ENCODE data around the gene MORF4L1.
"Not testable (repeated sequence)": the region's sequence is repeated elsewhere in the genome, so short reads cannot be mapped to it uniquely, and the experiment has no call there.

The MORF4L1 gene

DNA sequence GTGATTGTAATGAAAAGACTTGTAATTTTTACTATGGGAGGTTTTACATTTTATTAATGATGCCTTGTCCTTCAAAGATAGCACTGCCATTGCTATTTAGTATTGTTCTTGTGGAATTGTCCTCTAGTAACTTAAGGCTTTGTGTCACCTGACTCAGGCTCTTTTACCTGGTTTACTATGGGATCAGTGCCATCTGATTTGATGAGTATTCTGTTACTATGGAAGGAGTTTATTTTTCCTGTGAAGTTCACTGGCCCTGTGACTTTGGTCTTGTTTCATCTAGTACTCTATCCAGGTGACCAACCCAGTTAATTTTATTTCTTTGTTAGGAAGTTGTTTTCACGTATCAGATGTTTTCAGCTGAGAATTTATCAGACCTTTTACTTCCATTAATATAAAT is 9.0 kb downstream of the MORF4L1 start:
- H3K4me3 ChIP-seq (ENCODE audit: low read length), result no peak overlapping the region
- no peak overlapping the region for H3K27ac ChIP-seq (ENCODE audit: low read depth, low read length)
- H3K27me3 ChIP-seq (ENCODE audit: control insufficient read depth, insufficient read depth, low read length), result no peaks in the 10 kb centered on the region
- no peak overlapping the region for H3K9ac ChIP-seq (ENCODE audit: low read length)
- peaks cover 3% of the 10 kb centered on the region for H3K36me3 ChIP-seq (ENCODE audit: control insufficient read depth, insufficient read depth, low read length)
- peaks cover 13% of the 10 kb centered on the region for H3K4me1 ChIP-seq (ENCODE audit: control insufficient read depth, insufficient read depth, low read length)

DNA sequence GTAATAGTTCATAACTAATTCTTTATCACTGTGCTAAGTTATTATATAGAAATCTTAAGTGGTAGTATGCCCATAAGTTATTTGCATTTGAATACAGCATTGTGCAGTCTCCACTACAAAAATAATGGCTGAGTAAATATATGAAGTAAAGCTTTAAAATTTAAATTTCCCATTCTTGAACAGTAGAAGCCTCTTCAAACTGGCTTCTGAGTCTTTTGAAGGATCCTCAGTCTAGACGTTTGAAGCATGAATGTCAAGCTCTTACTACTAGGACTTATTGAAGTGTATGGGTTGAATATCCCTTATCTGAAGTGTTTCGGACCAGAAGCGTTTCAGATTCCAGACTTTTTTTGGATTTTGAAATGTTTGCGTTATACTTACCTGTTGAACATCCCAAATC is 16.3 kb downstream of the MORF4L1 start:
- Histone ChIP-seq H3K4me3 (ENCODE audit: low read length) (no peak overlapping the region), H3K36me3 (ENCODE audit: control insufficient read depth, insufficient read depth, low read length) (peaks cover 20% of the 10 kb centered on the region), H3K27me3 (ENCODE audit: control insufficient read depth, insufficient read depth, low read length) (no peaks in the 10 kb centered on the region), H3K9ac (ENCODE audit: low read length) (no peak overlapping the region), H3K27ac (ENCODE audit: low read depth, low read length) (no peak overlapping the region), H3K4me1 (ENCODE audit: control insufficient read depth, insufficient read depth, low read length) (no peaks in the 10 kb centered on the region)

DNA sequence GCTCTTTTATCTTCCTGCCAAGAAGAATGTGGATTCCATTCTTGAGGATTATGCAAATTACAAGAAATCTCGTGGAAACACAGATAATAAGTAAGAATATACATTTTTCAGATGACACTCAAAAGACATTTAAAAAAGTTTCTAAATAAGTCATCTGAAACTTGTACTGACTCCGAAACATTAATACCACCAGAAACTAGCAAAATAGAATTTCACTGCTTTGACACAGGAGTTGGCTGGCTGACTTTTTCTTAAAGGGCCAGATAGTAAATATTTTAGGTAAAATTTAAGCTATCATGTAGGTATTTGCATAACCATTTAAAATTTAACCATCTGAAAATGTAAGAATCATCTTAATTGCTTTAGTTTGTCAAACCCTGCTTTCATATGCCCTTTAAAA is 20.8 kb downstream of the MORF4L1 start:
- Histone ChIP-seq H3K4me1 (ENCODE audit: control insufficient read depth, insufficient read depth, low read length) (no peaks in the 10 kb centered on the region), H3K27ac (ENCODE audit: low read depth, low read length) (no peak overlapping the region), H3K9ac (ENCODE audit: low read length) (no peak overlapping the region), H3K27me3 (ENCODE audit: control insufficient read depth, insufficient read depth, low read length) (no peaks in the 10 kb centered on the region), H3K36me3 (ENCODE audit: control insufficient read depth, insufficient read depth, low read length) (peaks cover 23% of the 10 kb centered on the region), H3K4me3 (ENCODE audit: low read length) (no peak overlapping the region)

DNA sequence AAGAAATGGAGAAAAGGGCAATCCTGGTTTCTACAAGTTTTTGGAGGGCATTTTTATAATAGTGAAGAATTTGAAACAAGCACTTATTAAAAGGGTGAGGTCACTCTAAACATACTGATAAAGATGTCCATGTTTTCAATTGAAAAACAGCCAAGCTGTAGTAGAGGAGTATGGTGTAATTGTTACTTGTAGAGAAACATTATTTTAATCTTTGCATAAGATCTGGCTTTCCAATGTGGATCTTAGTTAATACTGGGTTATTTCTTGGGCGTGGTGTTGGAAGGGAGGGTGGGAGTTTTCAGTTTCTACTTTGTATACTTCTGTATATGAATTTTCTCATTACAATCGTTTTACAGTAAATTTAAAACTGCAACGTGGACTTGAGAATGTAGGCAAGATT is 22.8 kb downstream of the MORF4L1 start:
- Histone ChIP-seq H3K27me3 (ENCODE audit: control insufficient read depth, insufficient read depth, low read length) (no peaks in the 10 kb centered on the region), H3K4me3 (ENCODE audit: low read length) (no peak overlapping the region), H3K36me3 (ENCODE audit: control insufficient read depth, insufficient read depth, low read length) (peaks cover 27% of the 10 kb centered on the region), H3K4me1 (ENCODE audit: control insufficient read depth, insufficient read depth, low read length) (no peaks in the 10 kb centered on the region), H3K27ac (ENCODE audit: low read depth, low read length) (no peak overlapping the region), H3K9ac (ENCODE audit: low read length) (no peak overlapping the region)

DNA sequence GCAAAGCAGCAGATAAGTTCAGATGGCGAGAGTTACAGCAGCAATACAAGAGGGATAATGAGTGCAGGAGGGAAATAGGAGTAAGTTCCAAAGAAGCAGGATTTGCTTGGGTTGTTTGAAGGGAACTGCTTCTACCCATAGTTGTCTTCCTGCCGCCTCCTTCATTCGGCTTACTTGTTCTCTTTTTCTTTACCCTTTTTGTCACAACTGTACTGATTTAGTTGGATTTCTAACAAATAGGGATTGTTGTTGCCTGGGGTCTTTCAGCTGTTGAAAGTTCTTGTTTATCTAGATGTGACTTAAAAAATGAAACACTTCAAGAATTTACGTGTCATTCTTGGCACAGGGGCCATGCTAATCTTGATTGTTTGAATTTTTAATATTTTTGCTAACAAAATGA is 25.9 kb downstream of the MORF4L1 start:
- Histone ChIP-seq H3K36me3 (ENCODE audit: control insufficient read depth, insufficient read depth, low read length) (peaks cover 17% of the 10 kb centered on the region), H3K9ac (ENCODE audit: low read length) (no peak overlapping the region)

DNA sequence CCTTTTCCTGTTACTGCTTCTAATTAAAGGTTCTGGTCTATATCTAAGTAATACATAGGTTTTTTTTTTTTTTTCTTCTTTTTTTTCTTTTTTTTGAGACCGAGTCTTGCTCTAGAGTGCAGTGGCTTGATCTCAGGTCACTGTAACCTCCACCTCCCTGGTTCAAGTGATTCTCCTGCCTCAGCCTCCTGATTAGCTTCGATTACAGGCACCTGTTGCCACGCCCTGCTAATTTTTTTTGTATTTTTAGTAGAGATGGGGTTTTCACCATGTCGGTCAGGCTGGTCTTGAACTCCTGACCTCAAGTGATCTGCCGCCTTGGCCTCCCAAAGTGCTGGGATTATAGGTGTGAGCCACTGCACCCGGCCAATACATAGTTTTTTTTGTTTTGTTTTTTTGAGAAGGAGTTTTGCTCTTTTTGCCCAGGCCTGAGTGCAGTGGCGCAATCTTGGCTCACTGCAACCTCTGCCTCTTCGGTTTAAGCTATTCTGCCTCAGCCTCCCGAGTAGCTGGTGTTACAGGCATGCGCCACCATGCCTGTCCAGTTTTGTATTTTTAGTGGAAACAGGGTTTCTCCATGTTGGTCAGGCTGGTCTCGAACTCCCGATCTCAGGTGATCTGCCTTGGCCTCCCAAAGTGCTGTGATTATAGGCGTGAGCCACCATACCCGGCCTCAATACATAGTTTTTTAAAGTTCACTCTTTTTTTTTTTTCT is 28.3 kb downstream of the MORF4L1 start:
- H3K9ac ChIP-seq (ENCODE audit: low read length); H3K27me3 ChIP-seq (ENCODE audit: control insufficient read depth, insufficient read depth, low read length); H3K27ac ChIP-seq (ENCODE audit: low read depth, low read length); H3K4me3 ChIP-seq (ENCODE audit: low read length); H3K4me1 ChIP-seq (ENCODE audit: control insufficient read depth, insufficient read depth, low read length): not testable (repeated sequence)
- H3K36me3 ChIP-seq (ENCODE audit: control insufficient read depth, insufficient read depth, low read length), result peaks cover 21% of the 10 kb centered on the region

More for the DNA sequence above, 25.9 kb downstream of the MORF4L1 start:
- H3K27ac ChIP-seq (ENCODE audit: low read depth, low read length), result no peak overlapping the region
- H3K27me3 ChIP-seq (ENCODE audit: control insufficient read depth, insufficient read depth, low read length), result no peaks in the 10 kb centered on the region
- no peaks in the 10 kb centered on the region for H3K4me1 ChIP-seq (ENCODE audit: control insufficient read depth, insufficient read depth, low read length)
- no peak overlapping the region for H3K4me3 ChIP-seq (ENCODE audit: low read length)

DNA sequence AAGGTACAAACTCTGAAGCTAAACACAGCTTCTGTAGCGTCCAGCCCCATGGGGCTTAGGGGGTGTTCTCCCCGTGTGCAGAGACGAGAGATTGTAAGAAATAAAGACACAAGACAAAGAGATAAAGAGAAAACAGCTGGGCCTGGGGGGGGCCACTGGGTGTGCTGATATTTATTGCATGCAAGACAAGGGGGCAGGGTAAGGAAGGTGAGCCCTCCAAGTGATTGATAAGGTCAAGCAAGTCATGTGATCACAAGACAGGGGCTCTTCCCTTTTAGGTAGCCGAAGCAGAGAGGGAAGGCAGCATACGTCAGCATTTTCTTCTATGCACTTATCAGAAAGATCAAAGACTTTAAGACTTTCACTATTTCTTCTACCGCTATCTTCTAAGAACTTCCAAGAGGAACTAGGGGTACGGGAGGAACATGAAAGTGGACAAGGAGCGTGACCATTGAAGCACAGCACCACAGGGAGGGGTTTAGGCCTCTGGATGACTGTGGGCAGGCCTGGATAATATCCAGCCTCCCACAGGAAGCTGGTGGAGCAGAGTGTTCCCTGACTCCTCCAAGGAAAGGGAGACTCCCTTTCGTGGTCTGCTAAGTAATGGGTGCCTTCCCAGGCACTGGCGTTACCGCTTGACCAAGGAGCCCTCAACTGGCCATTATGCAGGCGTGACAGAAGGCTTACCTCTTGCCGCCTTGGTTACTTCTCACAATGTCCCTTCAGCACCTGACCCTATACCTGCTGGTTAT is 29.8 kb downstream of the MORF4L1 start:
- not testable (repeated sequence) for H3K4me3 ChIP-seq (ENCODE audit: low read length); H3K9ac ChIP-seq (ENCODE audit: low read length); H3K27ac ChIP-seq (ENCODE audit: low read depth, low read length); H3K4me1 ChIP-seq (ENCODE audit: control insufficient read depth, insufficient read depth, low read length); H3K27me3 ChIP-seq (ENCODE audit: control insufficient read depth, insufficient read depth, low read length)
- peaks cover 27% of the 10 kb centered on the region for H3K36me3 ChIP-seq (ENCODE audit: control insufficient read depth, insufficient read depth, low read length)

DNA sequence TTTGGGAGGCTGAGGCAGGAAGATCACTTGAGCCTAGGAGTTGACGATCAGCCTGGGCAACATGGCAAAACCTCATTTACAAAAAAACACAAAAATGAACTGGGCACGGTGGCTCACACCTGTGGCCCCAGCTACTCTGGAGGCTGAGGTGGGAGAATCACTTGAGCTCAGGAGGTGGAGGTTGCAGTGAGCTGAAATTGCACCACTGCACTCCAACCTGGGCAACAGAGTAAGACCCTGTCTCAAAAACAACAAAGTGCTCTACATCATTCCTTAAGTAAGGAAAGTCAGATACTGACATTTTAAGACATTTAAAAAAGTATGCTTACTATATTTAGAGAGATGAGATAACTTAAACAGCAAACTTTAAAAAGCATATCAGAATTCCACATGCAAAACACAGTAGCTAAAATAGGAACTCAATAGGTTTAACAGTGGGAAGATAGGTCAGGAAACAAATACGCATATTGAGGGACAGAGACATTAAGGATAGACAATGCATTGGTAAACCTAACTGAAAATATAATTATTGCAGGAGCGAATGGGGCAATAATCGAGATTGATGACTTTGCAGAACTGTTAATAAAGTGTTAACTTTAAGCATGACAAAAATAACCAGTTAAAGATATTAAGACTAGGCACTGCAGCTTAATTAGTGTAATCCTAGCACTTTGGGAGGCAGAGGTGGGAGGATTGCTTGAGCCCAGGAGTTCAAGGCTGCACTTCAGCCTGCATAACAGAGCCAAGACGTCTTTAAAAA is 32.1 kb downstream of the MORF4L1 start:
- Histone ChIP-seq H3K27me3 (ENCODE audit: control insufficient read depth, insufficient read depth, low read length) (no peaks in the 10 kb centered on the region), H3K4me1 (ENCODE audit: control insufficient read depth, insufficient read depth, low read length) (peaks cover 4% of the 10 kb centered on the region), H3K36me3 (ENCODE audit: control insufficient read depth, insufficient read depth, low read length) (peaks cover 25% of the 10 kb centered on the region), H3K4me3 (ENCODE audit: low read length) (no peak overlapping the region), H3K27ac (ENCODE audit: low read depth, low read length) (no peak overlapping the region), H3K9ac (ENCODE audit: low read length) (no peak overlapping the region)

DNA sequence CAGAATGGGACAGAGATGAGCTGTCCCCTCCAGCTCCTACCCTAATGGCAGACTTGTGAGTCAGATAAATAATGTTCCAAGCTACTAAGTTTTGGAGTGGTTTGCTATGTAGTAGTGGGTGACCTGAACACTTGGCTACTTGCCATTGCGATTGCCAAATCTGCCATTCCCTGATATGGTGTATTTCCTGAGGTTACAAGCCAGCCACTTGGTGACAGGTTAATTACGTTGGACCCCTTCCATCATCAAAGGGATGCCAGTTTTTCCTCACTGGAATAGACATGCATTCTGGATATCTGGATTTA is 33.6 kb downstream of the MORF4L1 start:
- no peak overlapping the region for H3K4me3 ChIP-seq (ENCODE audit: low read length)
- no peaks in the 10 kb centered on the region for H3K27me3 ChIP-seq (ENCODE audit: control insufficient read depth, insufficient read depth, low read length)
- H3K27ac ChIP-seq (ENCODE audit: low read depth, low read length), result no peak overlapping the region
- H3K36me3 ChIP-seq (ENCODE audit: control insufficient read depth, insufficient read depth, low read length), result peaks cover 23% of the 10 kb centered on the region
- peaks cover 4% of the 10 kb centered on the region for H3K4me1 ChIP-seq (ENCODE audit: control insufficient read depth, insufficient read depth, low read length)
- H3K9ac ChIP-seq (ENCODE audit: low read length), result no peak overlapping the region

DNA sequence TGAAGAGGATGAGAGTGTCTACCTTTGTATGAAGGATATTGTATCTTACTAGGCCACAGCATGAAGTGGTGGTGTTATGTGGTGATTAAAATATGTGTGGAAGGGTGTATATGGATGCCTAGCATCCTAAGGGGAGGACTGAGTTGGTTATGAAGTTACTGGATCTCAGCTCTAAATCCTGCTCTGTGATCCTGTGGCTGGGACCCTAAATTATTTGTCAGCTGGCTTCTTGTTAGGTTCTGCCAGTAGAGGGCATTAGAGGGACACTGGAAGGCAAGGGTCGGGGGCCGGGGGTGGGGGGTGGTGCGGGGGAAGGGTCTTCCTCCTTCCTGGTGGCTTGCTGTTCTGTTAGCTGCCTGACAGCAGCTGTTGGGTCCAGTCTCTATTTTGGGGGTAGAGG is 34.9 kb downstream of the MORF4L1 start:
- Histone ChIP-seq H3K4me1 (ENCODE audit: control insufficient read depth, insufficient read depth, low read length) (peaks cover 4% of the 10 kb centered on the region), H3K9ac (ENCODE audit: low read length) (no peak overlapping the region), H3K27me3 (ENCODE audit: control insufficient read depth, insufficient read depth, low read length) (no peaks in the 10 kb centered on the region), H3K4me3 (ENCODE audit: low read length) (no peak overlapping the region), H3K27ac (ENCODE audit: low read depth, low read length) (no peak overlapping the region), H3K36me3 (ENCODE audit: control insufficient read depth, insufficient read depth, low read length) (peaks cover 29% of the 10 kb centered on the region)

DNA sequence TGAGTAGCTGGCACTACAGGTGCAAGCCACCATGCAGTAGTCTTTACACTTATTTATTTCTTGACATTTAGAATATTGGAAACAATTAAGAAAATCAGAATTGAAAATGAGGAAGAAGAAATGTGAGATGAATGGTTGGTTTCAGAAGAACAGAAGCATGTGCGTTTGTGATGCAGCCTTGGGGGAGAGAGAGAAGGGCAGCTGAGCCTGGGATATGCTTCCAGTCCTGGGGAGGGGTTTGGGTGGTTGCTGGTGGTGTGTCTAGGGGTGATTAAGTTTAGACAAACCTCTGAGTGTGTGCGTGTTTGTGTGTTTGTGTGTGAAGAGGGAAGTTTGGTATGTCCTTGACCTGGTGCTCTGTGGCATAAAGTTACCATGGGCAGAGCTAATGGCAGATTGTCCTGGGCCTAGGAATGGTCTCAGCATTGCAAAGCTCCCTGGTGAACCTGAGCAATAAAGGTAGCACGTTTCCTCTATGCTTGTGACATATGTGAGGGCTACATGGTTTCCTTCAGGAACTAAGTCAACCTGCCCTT is 36.5 kb downstream of the MORF4L1 start:
- H3K4me3 ChIP-seq (ENCODE audit: low read length), result no peak overlapping the region
- H3K4me1 ChIP-seq (ENCODE audit: control insufficient read depth, insufficient read depth, low read length), result peaks cover 11% of the 10 kb centered on the region
- peaks cover 28% of the 10 kb centered on the region for H3K36me3 ChIP-seq (ENCODE audit: control insufficient read depth, insufficient read depth, low read length)
- H3K27ac ChIP-seq (ENCODE audit: low read depth, low read length), result no peak overlapping the region
- H3K9ac ChIP-seq (ENCODE audit: low read length), result no peak overlapping the region
- H3K27me3 ChIP-seq (ENCODE audit: control insufficient read depth, insufficient read depth, low read length), result no peaks in the 10 kb centered on the region

DNA sequence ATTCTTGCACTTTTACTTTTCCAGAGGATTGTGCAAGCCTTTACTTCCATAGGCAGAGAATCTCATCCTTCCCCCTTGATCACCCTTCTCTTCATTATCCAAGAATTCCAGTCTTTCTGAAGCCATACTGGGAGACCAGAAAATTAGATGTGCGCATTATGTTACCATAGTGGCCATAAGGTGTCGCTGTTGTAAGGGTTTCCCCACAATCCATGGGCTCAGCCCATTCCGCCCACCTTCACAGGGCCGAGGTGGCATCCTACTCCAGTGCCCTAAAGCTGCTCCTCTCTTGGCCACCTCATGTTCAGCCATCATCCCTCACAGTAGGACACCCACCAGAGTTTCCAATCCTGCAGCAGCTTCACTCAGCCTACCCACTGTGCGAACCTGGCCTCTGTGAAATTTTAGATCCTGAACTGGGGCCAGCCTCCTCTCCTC is 37.1 kb downstream of the MORF4L1 start:
- H3K4me1 ChIP-seq (ENCODE audit: control insufficient read depth, insufficient read depth, low read length), result peaks cover 14% of the 10 kb centered on the region

More for the DNA sequence above, 37.1 kb downstream of the MORF4L1 start:
- Histone ChIP-seq H3K27me3 (ENCODE audit: control insufficient read depth, insufficient read depth, low read length) (no peaks in the 10 kb centered on the region), H3K27ac (ENCODE audit: low read depth, low read length) (no peak overlapping the region), H3K36me3 (ENCODE audit: control insufficient read depth, insufficient read depth, low read length) (peaks cover 24% of the 10 kb centered on the region), H3K9ac (ENCODE audit: low read length) (no peak overlapping the region), H3K4me3 (ENCODE audit: low read length) (no peak overlapping the region)
